HepG2 (cell line): ENCODE results near the gene CXCL3. TPM values are rescaled to one million over a fixed set of nuclear protein-coding genes. Genes with fewer than 3 reads are reported as not detected.

ENCODE experiments used
- ATAC-seq: fragments of 200-7000 bp; cut with Tn5 transposase; 3 replicates; pipeline ENCODE4 v1.9.1; 2020; ENCODE audit warnings: mild to moderate bottlenecking, moderate library complexity
- BruUV-seq: library from RNA; stranded (reverse); fragments of 400-500 nt; replicated peaks from 2 replicates; lab custom pipeline; 2021; lab: Mats Ljungman, UMichigan
- CTCF ChIA-PET: fragments of 300-600 bp; formaldehyde crosslinking; extraction: SDS; loops from one replicate; lab custom pipeline; 2021; ENCODE audit warnings: low total read pairs, inconsistent platforms, low intra/inter-chr PET ratio; lab: Yijun Ruan, JAX
- POLR2A ChIA-PET: fragments of 350-600 bp; sonication (Branson Sonifier 250); formaldehyde crosslinking; loops from one replicate; lab custom pipeline; 2020; ENCODE audit warnings: antibody characterized with exemption, inconsistent platforms; lab: Yijun Ruan, JAX
- DNase-seq: peaks from one replicate; pipeline ENCODE4 v3.0.0-alpha.2; 2015; ENCODE audit warnings: low spot score
- FAIRE-seq: peaks from 3 replicates; lab custom pipeline; 2011; peaks lifted over from hg19 to GRCh38; lab: Jason Lieb, UNC
- H2AFZ ChIP-seq: one replicate; pipeline ENCODE4 v1.6.1; 2011; ENCODE audit warnings: low read length, inconsistent platforms
- H3K27ac ChIP-seq: fragments of 300-600 bp; 3 replicates; pipeline ENCODE4 v1.8.0; 2011; ENCODE audit warnings: mixed run types, mild to moderate bottlenecking, mixed read lengths, low read length, inconsistent platforms; ENCODE audit not compliant: insufficient read depth; ENCODE audit errors: extremely low read length
- H3K27me3 ChIP-seq, 2 experiments: fragments of 200-600 bp in 1 of 2; 2 replicates in 1 of 2; 3 replicates in 1 of 2; pipeline versions ENCODE4 v1.6.0 to v1.8.0; 2011; ENCODE audit warnings: low read length in 2 of 2, mild to moderate bottlenecking in 2 of 2, moderate library complexity in 2 of 2, inconsistent platforms in 1 of 2; ENCODE audit not compliant: insufficient read depth in 2 of 2, control insufficient read depth in 1 of 2
- H3K36me3 ChIP-seq, 2 experiments: fragments of 200-600 bp in 1 of 2; replicated peaks in 1 of 2; 2 replicates in 1 of 2; 3 replicates in 1 of 2; pipeline versions ENCODE4 v1.5.1 to v1.8.0; 2011; ENCODE audit warnings: low read length in 2 of 2, inconsistent platforms in 1 of 2; ENCODE audit not compliant: insufficient read depth in 2 of 2, control insufficient read depth in 1 of 2
- H3K4me1 ChIP-seq: 2 replicates; pipeline ENCODE4 v1.5.1; 2012; ENCODE audit warnings: low read length, inconsistent platforms; ENCODE audit not compliant: insufficient read depth
- H3K4me2 ChIP-seq: 2 replicates; pipeline ENCODE4 v1.6.0; 2011; ENCODE audit warnings: low read depth, low read length, inconsistent platforms
- H3K4me3 ChIP-seq, 3 experiments: fragments of 200-600 bp in 1 of 3; sonication (generic), shearing (Covaris generic) in 1 of 3; replicated peaks in 1 of 3; 2 replicates each; pipeline ENCODE4 v1.5.1; 2011 to 2016; ENCODE audit warnings: low read length in 3 of 3, inconsistent platforms in 2 of 3, low read depth in 2 of 3, mild to moderate bottlenecking in 2 of 3, control low read depth in 1 of 3, mixed read lengths in 1 of 3; ENCODE audit not compliant: insufficient read depth in 1 of 3
- H3K79me2 ChIP-seq: one replicate; pipeline ENCODE4 v1.6.1; 2011; ENCODE audit warnings: low read length, inconsistent platforms; ENCODE audit not compliant: insufficient read depth
- H3K9ac ChIP-seq: 2 replicates; pipeline ENCODE4 v1.6.0; 2011; ENCODE audit warnings: mild to moderate bottlenecking, low read depth, low read length, inconsistent platforms; ENCODE audit not compliant: insufficient read depth
- H3K9me3 ChIP-seq: 2 replicates; pipeline ENCODE4 v1.5.1; 2012; ENCODE audit warnings: mild to moderate bottlenecking, low read length
- H4K20me1 ChIP-seq: 2 replicates; pipeline ENCODE4 v1.6.0; 2011; ENCODE audit warnings: inconsistent platforms, mild to moderate bottlenecking, low read length, moderate library complexity; ENCODE audit not compliant: insufficient read depth
- XBP1 ChIP-seq: sonication (generic); formaldehyde crosslinking; IDR thresholded peaks from 2 replicates; pipeline ENCODE4 v1.5.0; 2020; ENCODE audit warnings: missing genetic modification reagents
- ZFAT ChIP-seq: sonication (generic); formaldehyde crosslinking; conservative IDR thresholded peaks from 2 replicates; pipeline ENCODE4 v1.8.1; 2023; ENCODE audit warnings: missing genetic modification reagents, inconsistent platforms
- ZNF138 ChIP-seq: sonication (generic); formaldehyde crosslinking; IDR thresholded peaks from 2 replicates; pipeline ENCODE4 v1.5.0; 2020; ENCODE audit warnings: mild to moderate bottlenecking, low read depth, missing genetic modification reagents
- WGBS: methylation state at CpG from one replicate; pipeline ENCODE4 v1.1.6; 2017; ENCODE audit warnings: low lambda C conversion rate; 5-methylcytosine and 5-hydroxymethylcytosine counted together
- in situ Hi-C: cut with HindIII; loops from 2 replicates; pipeline ENCODE4 v1.10.0; 2017; ENCODE audit warnings: low pct_unique_long_range_greater_than_20kb; ENCODE audit not compliant: extremely low pct_ligation_motif_present
- intact Hi-C: fragments of 100-400 bp; cut with micrococcal nuclease; formaldehyde crosslinking; loops from one replicate; pipeline ENCODE4 v1.10.0; 2022; ENCODE audit not compliant: unreplicated experiment
- polyA plus RNA-seq, 8 experiments: library from polyadenylated mRNA; depleted of rRNA in 3 of 8; stranded (reverse) in 7 of 8; unstranded in 1 of 8; fragments of >200 nt; fragmentation: Illumina TruSeq in 4 of 8; extraction: Trizol in 4 of 8; gene quantifications; 2 replicates each; pipeline versions ENCODE4 v1.2.1 to v1.2.3, GENCODE V29; 2011 to 2016; ENCODE audit warnings: low read depth in 4 of 8, missing spikeins in 1 of 8, mixed read lengths in 1 of 8; ENCODE audit not compliant: insufficient read depth in 1 of 8
- total RNA-seq, 5 experiments: library from RNA; depleted of rRNA; stranded (reverse); fragments of >200 nt; fragmentation: Illumina TruSeq; extraction: Trizol; gene quantifications; 2 replicates each; pipeline ENCODE4 v1.2.3, GENCODE V29; 2016; ENCODE audit warnings: low read depth in 1 of 5
- TF ChIP-seq, protein P1 (sequence below): sonication (generic); formaldehyde crosslinking; conservative IDR thresholded peaks from 2 replicates; pipeline ENCODE4 v1.8.0; 2022; ENCODE audit warnings: mild to moderate bottlenecking, moderate library complexity, missing genetic modification reagents
- TF ChIP-seq, protein P2 (sequence below): sonication (generic); formaldehyde crosslinking; IDR thresholded peaks from 2 replicates; pipeline ENCODE4 v1.9.0; 2021; ENCODE audit warnings: missing genetic modification reagents, borderline replicate concordance
- TF ChIP-seq, protein P3 (sequence below): sonication (generic); formaldehyde crosslinking; IDR thresholded peaks from 2 replicates; pipeline ENCODE4 v1.8.1; 2022; ENCODE audit warnings: low read depth, mild to moderate bottlenecking, missing genetic modification reagents
- TF ChIP-seq, protein P4 (sequence below): sonication (generic); formaldehyde crosslinking; IDR thresholded peaks from 2 replicates; pipeline ENCODE4 v1.4.0; 2020; ENCODE audit warnings: missing genetic modification reagents, borderline replicate concordance
- TF ChIP-seq, protein P5 (sequence below): sonication (generic); formaldehyde crosslinking; IDR thresholded peaks from 2 replicates; pipeline ENCODE4 v1.5.1; 2020; ENCODE audit warnings: mild to moderate bottlenecking, missing genetic modification reagents, moderate library complexity
- TF ChIP-seq, protein P6 (sequence below): sonication (generic); formaldehyde crosslinking; IDR thresholded peaks from 2 replicates; pipeline ENCODE4 v1.4.0; 2020; ENCODE audit warnings: missing genetic modification reagents, mild to moderate bottlenecking, borderline replicate concordance

The CXCL3 gene
- total and polyA plus RNA-seq, 2 of the 13 experiments (the other 11 are each of a cell fraction or from before 2014, with no cell fraction given) = 0.13 TPM; not detected in 1

DNA sequence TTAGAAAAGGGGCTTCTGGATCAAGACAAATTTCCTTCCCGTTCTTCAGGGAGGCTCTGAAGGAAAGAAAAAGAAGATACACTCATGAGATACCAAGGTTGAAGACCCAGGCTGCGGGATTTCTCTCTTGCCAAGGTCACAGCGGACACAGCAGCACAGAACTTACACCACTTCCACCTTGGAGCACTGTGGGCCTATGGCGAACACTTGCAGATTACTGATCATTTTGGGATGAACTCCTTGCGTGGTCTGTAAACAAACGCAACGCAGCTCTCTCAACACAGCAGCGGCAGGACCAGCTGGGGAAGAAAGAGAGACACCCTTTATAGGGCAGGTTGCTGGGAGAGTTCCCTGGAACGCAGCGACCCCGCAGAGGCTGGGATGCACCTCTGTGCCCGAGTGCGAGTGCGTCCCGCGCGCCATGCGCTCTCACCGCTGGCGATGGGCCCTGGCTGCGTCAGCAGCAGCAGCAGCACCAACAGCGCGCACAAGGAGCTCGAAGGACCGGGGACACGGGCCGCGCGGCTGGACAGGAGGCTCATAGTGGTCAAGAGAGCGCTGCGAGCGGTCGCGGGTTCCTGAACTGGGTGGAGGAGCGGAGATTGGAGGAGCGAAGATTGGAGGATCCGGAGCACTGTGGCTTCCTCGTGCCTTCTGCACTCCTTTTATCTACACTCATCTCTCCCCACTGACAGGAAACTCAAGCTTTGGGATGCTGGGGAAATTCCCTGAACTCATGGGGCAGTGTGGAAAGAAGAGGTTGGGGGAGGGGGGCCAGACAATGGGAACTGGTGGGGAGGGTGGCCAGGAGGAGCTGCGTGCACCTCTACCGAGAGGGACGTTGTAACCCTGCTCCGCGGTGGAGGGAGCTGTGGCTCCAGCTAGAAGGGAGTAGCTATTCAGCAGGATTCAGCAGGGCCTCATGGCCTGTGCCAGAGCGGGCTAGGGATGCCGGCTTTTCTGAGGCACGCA is 40.2 kb downstream of the CXCL3 start, which contains the start of gene CXCL5:
TSS of gene CXCL5 (minus strand) at position 638 of the 972 bp plus-strand sequence. CDS start at position 542, 96 bp downstream.
- ATAC-seq = no peak
- POLR2A ChIA-PET = no interaction called here
- no peak for DNase-seq
- H3K4me1 ChIP-seq = no peaks in the 10 kb centered on the region
- H3K4me3 ChIP-seq = no peak within 1 kb of the TSS
- no TSS peak for BruUV-seq
- FAIRE-seq = no peak
- peaks cover 3 to 30% of the 10 kb centered on the region in 2 experiments for H3K27me3 ChIP-seq
- H4K20me1 ChIP-seq = no peaks in the 10 kb centered on the region
- WGBS = 36% methylated on average over 40 of the region's 46 CpGs
- H3K27ac ChIP-seq = no peak within 1 kb of the TSS
- intact Hi-C loops = no loop called here
- H3K36me3 ChIP-seq = no peaks in the 10 kb centered on the region
- CTCF ChIA-PET = no interaction called here
- no peak within 1 kb of the TSS for H2AFZ ChIP-seq
- H3K9ac ChIP-seq = no peak within 1 kb of the TSS
- H3K4me2 ChIP-seq = no peak within 1 kb of the TSS
- H3K9me3 ChIP-seq = no peaks in the 10 kb centered on the region
- H3K79me2 ChIP-seq = no peaks in the 10 kb centered on the region
- in situ Hi-C loops = no loop called here
- TF ChIP-seq, protein P1, sequence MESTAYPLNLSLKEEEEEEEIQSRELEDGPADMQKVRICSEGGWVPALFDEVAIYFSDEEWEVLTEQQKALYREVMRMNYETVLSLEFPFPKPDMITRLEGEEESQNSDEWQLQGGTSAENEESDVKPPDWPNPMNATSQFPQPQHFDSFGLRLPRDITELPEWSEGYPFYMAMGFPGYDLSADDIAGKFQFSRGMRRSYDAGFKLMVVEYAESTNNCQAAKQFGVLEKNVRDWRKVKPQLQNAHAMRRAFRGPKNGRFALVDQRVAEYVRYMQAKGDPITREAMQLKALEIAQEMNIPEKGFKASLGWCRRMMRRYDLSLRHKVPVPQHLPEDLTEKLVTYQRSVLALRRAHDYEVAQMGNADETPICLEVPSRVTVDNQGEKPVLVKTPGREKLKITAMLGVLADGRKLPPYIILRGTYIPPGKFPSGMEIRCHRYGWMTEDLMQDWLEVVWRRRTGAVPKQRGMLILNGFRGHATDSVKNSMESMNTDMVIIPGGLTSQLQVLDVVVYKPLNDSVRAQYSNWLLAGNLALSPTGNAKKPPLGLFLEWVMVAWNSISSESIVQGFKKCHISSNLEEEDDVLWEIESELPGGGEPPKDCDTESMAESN (CRISPR knock-in tag) = no peak
- TF ChIP-seq, protein P2, sequence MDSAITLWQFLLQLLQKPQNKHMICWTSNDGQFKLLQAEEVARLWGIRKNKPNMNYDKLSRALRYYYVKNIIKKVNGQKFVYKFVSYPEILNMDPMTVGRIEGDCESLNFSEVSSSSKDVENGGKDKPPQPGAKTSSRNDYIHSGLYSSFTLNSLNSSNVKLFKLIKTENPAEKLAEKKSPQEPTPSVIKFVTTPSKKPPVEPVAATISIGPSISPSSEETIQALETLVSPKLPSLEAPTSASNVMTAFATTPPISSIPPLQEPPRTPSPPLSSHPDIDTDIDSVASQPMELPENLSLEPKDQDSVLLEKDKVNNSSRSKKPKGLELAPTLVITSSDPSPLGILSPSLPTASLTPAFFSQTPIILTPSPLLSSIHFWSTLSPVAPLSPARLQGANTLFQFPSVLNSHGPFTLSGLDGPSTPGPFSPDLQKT = no peak
- TF ChIP-seq, protein P3, sequence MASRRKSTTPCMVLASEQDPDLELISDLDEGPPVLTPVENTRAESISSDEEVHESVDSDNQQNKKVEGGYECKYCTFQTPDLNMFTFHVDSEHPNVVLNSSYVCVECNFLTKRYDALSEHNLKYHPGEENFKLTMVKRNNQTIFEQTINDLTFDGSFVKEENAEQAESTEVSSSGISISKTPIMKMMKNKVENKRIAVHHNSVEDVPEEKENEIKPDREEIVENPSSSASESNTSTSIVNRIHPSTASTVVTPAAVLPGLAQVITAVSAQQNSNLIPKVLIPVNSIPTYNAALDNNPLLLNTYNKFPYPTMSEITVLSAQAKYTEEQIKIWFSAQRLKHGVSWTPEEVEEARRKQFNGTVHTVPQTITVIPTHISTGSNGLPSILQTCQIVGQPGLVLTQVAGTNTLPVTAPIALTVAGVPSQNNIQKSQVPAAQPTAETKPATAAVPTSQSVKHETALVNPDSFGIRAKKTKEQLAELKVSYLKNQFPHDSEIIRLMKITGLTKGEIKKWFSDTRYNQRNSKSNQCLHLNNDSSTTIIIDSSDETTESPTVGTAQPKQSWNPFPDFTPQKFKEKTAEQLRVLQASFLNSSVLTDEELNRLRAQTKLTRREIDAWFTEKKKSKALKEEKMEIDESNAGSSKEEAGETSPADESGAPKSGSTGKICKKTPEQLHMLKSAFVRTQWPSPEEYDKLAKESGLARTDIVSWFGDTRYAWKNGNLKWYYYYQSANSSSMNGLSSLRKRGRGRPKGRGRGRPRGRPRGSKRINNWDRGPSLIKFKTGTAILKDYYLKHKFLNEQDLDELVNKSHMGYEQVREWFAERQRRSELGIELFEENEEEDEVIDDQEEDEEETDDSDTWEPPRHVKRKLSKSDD (CRISPR knock-in tag) = no peak
- TF ChIP-seq, protein P4, sequence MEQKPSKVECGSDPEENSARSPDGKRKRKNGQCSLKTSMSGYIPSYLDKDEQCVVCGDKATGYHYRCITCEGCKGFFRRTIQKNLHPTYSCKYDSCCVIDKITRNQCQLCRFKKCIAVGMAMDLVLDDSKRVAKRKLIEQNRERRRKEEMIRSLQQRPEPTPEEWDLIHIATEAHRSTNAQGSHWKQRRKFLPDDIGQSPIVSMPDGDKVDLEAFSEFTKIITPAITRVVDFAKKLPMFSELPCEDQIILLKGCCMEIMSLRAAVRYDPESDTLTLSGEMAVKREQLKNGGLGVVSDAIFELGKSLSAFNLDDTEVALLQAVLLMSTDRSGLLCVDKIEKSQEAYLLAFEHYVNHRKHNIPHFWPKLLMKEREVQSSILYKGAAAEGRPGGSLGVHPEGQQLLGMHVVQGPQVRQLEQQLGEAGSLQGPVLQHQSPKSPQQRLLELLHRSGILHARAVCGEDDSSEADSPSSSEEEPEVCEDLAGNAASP (CRISPR knock-in tag) = no peak
- TF ChIP-seq ZFAT = no peak
- TF ChIP-seq, protein P5, sequence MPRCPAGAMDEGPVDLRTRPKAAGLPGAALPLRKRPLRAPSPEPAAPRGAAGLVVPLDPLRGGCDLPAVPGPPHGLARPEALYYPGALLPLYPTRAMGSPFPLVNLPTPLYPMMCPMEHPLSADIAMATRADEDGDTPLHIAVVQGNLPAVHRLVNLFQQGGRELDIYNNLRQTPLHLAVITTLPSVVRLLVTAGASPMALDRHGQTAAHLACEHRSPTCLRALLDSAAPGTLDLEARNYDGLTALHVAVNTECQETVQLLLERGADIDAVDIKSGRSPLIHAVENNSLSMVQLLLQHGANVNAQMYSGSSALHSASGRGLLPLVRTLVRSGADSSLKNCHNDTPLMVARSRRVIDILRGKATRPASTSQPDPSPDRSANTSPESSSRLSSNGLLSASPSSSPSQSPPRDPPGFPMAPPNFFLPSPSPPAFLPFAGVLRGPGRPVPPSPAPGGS (CRISPR knock-in tag) = no peak
- no peak for TF ChIP-seq XBP1
- TF ChIP-seq ZNF138 (CRISPR knock-in tag) = no peak
- TF ChIP-seq, protein P6, sequence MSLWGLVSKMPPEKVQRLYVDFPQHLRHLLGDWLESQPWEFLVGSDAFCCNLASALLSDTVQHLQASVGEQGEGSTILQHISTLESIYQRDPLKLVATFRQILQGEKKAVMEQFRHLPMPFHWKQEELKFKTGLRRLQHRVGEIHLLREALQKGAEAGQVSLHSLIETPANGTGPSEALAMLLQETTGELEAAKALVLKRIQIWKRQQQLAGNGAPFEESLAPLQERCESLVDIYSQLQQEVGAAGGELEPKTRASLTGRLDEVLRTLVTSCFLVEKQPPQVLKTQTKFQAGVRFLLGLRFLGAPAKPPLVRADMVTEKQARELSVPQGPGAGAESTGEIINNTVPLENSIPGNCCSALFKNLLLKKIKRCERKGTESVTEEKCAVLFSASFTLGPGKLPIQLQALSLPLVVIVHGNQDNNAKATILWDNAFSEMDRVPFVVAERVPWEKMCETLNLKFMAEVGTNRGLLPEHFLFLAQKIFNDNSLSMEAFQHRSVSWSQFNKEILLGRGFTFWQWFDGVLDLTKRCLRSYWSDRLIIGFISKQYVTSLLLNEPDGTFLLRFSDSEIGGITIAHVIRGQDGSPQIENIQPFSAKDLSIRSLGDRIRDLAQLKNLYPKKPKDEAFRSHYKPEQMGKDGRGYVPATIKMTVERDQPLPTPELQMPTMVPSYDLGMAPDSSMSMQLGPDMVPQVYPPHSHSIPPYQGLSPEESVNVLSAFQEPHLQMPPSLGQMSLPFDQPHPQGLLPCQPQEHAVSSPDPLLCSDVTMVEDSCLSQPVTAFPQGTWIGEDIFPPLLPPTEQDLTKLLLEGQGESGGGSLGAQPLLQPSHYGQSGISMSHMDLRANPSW = no peak
